H1 (cell line): ENCODE data around the gene SS18. TPM values are rescaled to one million over a fixed set of nuclear protein-coding genes. Genes with fewer than 3 reads are reported as not detected.

Experiments
- CTCF ChIA-PET: fragments of 300-600 bp; sonication (Branson Sonifier 250); formaldehyde crosslinking; loops from one replicate; lab custom pipeline; 2021; ENCODE audit not compliant: partially characterized antibody; lab: Charles Lee
- POLR2A ChIA-PET: fragments of 300-600 bp; sonication (Branson Sonifier 250); formaldehyde crosslinking; loops from one replicate; lab custom pipeline; 2021; ENCODE audit warnings: inconsistent platforms; ENCODE audit not compliant: partially characterized antibody; lab: Charles Lee
- DNase-seq, 2 experiments: peaks; one replicate each; pipeline versions ENCODE4 v3.0.0 to v3.0.0-alpha.2; 2010 to 2022; ENCODE audit warnings: low spot score in 2 of 2, low read depth in 1 of 2, mixed read lengths in 1 of 2
- FAIRE-seq: peaks from 2 replicates; lab custom pipeline; 2011; peaks lifted over from hg19 to GRCh38; lab: Jason Lieb, UNC
- H2AFZ ChIP-seq: 2 replicates; pipeline ENCODE4 v1.8.1; 2012; ENCODE audit warnings: low read length, inconsistent platforms
- H2AK5ac ChIP-seq: 2 replicates; pipeline ENCODE4 v1.6.1; 2013; ENCODE audit warnings: low read depth, low read length
- H2BK120ac ChIP-seq: replicated peaks from 2 replicates; pipeline ENCODE3; 2013; ENCODE audit warnings: low read depth, low read length, inconsistent platforms
- H2BK12ac ChIP-seq: 2 replicates; pipeline ENCODE4 v1.6.1; 2013; ENCODE audit warnings: low read depth, low read length
- H2BK15ac ChIP-seq: 2 replicates; pipeline ENCODE4 v1.6.1; 2013; ENCODE audit warnings: low read length
- H2BK20ac ChIP-seq: 2 replicates; pipeline ENCODE4 v1.6.1; 2013; ENCODE audit warnings: low read length
- H2BK5ac ChIP-seq: 2 replicates; pipeline ENCODE4 v1.6.1; 2013; ENCODE audit warnings: low read depth, low read length
- H3K14ac ChIP-seq: 2 replicates; pipeline ENCODE4 v1.6.1; 2013; ENCODE audit warnings: inconsistent platforms; ENCODE audit not compliant: insufficient read length
- H3K18ac ChIP-seq: 2 replicates; pipeline ENCODE4 v1.6.1; 2013; ENCODE audit warnings: low read length; ENCODE audit errors: extremely low read depth
- H3K23ac ChIP-seq: 2 replicates; pipeline ENCODE4 v1.6.1; 2013; ENCODE audit warnings: inconsistent platforms; ENCODE audit not compliant: insufficient read length
- H3K23me2 ChIP-seq: 2 replicates; pipeline ENCODE4 v1.6.1; 2013; ENCODE audit warnings: low read depth, low read length
- H3K27ac ChIP-seq: 2 replicates; pipeline ENCODE4 v1.6.1; 2011; ENCODE audit warnings: low read depth, low read length, inconsistent platforms
- H3K27me3 ChIP-seq, 4 experiments: replicated peaks in 1 of 4; 1 replicate in 1 of 4; 2 replicates in 3 of 4; pipeline versions ENCODE4 v1.6.1 to v1.8.1; 2011 to 2013; ENCODE audit warnings: low read length in 3 of 4, mild to moderate bottlenecking in 3 of 4, inconsistent platforms in 2 of 4, mixed read lengths in 2 of 4, moderate library complexity in 1 of 4; ENCODE audit not compliant: control insufficient read depth in 3 of 4, insufficient read depth in 3 of 4; ENCODE audit errors: extremely low read depth in 1 of 4
- H3K36me3 ChIP-seq, 4 experiments: 2 replicates each; pipeline versions ENCODE4 v1.6.1 to v1.8.1; 2011 to 2013; ENCODE audit warnings: mild to moderate bottlenecking in 4 of 4, low read length in 3 of 4, moderate library complexity in 2 of 4, control low read depth in 1 of 4, inconsistent platforms in 1 of 4; ENCODE audit not compliant: insufficient read depth in 4 of 4, control insufficient read depth in 2 of 4
- H3K4ac ChIP-seq: replicated peaks from 2 replicates; pipeline ENCODE3; 2013; ENCODE audit warnings: low read length, low read depth, mixed read lengths, inconsistent platforms; ENCODE audit not compliant: insufficient read length
- H3K4me1 ChIP-seq, 4 experiments: replicated peaks in 1 of 4; 1 replicate in 1 of 4; 2 replicates in 3 of 4; pipeline versions ENCODE4 v1.6.1 to v1.8.1; 2011 to 2013; ENCODE audit warnings: low read length in 3 of 4, inconsistent platforms in 2 of 4, mixed read lengths in 1 of 4; ENCODE audit not compliant: insufficient read depth in 4 of 4, control insufficient read depth in 3 of 4
- H3K4me2 ChIP-seq, 2 experiments: 2 replicates each; pipeline versions ENCODE4 v1.6.1 to v1.8.1; 2011 to 2013; ENCODE audit warnings: low read depth in 2 of 2, low read length in 2 of 2, control low read depth in 1 of 2, inconsistent platforms in 1 of 2, mild to moderate bottlenecking in 1 of 2; ENCODE audit not compliant: insufficient read depth in 1 of 2
- H3K4me3 ChIP-seq, 4 experiments: fragments of 200-600, 300-600 bp in 1 of 4; sonication (generic), shearing (Covaris generic), sonication (Bioruptor Twin) in 1 of 4; 2 replicates each; pipeline versions ENCODE4 v1.5.1 to v1.8.1; 2011 to 2016; ENCODE audit warnings: low read length in 4 of 4, low read depth in 3 of 4, control low read depth in 2 of 4, inconsistent platforms in 2 of 4, mild to moderate bottlenecking in 2 of 4, mixed read lengths in 1 of 4, moderate library complexity in 1 of 4; ENCODE audit not compliant: insufficient read depth in 2 of 4; ENCODE audit errors: extremely low read depth in 1 of 4
- H3K56ac ChIP-seq: replicated peaks from 2 replicates; pipeline ENCODE3; 2013; ENCODE audit warnings: low read depth, mild to moderate bottlenecking, mixed read lengths, low read length, inconsistent platforms; ENCODE audit not compliant: insufficient read length
- H3K79me1 ChIP-seq: 2 replicates; pipeline ENCODE4 v1.6.1; 2013; ENCODE audit warnings: low read depth, low read length, control low read depth
- H3K79me2 ChIP-seq, 2 experiments: 2 replicates each; pipeline versions ENCODE4 v1.6.1 to v1.8.1; 2012 to 2013; ENCODE audit warnings: low read length in 2 of 2, mild to moderate bottlenecking in 2 of 2, inconsistent platforms in 1 of 2; ENCODE audit not compliant: insufficient read depth in 2 of 2, control insufficient read depth in 1 of 2
- H3K9ac ChIP-seq, 4 experiments: replicated peaks in 1 of 4; 1 replicate in 1 of 4; 2 replicates in 3 of 4; pipeline versions ENCODE4 v1.6.1 to v1.8.1; 2011 to 2013; ENCODE audit warnings: low read depth in 3 of 4, low read length in 3 of 4, control low read depth in 2 of 4, mild to moderate bottlenecking in 2 of 4, moderate library complexity in 2 of 4, inconsistent platforms in 1 of 4; ENCODE audit errors: extremely low read depth in 1 of 4
- H3K9me3 ChIP-seq, 2 experiments: 2 replicates each; pipeline versions ENCODE4 v1.6.1 to v1.8.1; 2012 to 2013; ENCODE audit warnings: mild to moderate bottlenecking in 2 of 2, moderate library complexity in 2 of 2, control low read depth in 1 of 2, inconsistent platforms in 1 of 2, low read depth in 1 of 2, low read length in 1 of 2, mixed read lengths in 1 of 2; ENCODE audit not compliant: insufficient read depth in 2 of 2
- H4K20me1 ChIP-seq, 2 experiments: replicated peaks in 1 of 2; 2 replicates each; pipeline versions ENCODE3 to v1.8.1; 2011 to 2013; ENCODE audit warnings: inconsistent platforms in 2 of 2, low read length in 2 of 2, mild to moderate bottlenecking in 1 of 2; ENCODE audit not compliant: insufficient read depth in 2 of 2, control insufficient read depth in 1 of 2
- H4K5ac ChIP-seq: 2 replicates; pipeline ENCODE4 v1.6.1; 2013; ENCODE audit warnings: low read length, low read depth, mixed read lengths, inconsistent platforms; ENCODE audit not compliant: insufficient read length
- H4K8ac ChIP-seq: 2 replicates; pipeline ENCODE4 v1.8.0; 2013; ENCODE audit warnings: mild to moderate bottlenecking, moderate library complexity, low read length, inconsistent platforms; ENCODE audit not compliant: insufficient read depth; ENCODE audit errors: extremely low read depth
- H4K91ac ChIP-seq: replicated peaks from 2 replicates; pipeline ENCODE3; 2013; ENCODE audit warnings: low read length, mixed read lengths, inconsistent platforms; ENCODE audit not compliant: insufficient read length
- USF2 ChIP-seq: IDR thresholded peaks from 2 replicates; pipeline ENCODE4 v1.6.1; 2011; ENCODE audit warnings: low read length, improper control_type of control experiment
- WGBS, 2 experiments: shearing (Covaris generic) in 1 of 2; methylation state at CpG; one replicate each; pipeline versions ENCODE4 v1.1.6 to v1.1.7; 2013 to 2015; ENCODE audit warnings: low lambda C conversion rate in 2 of 2, mixed read lengths in 2 of 2, inconsistent platforms in 1 of 2, low coverage in 1 of 2, missing lambda C conversion rate in 1 of 2; ENCODE audit not compliant: insufficient replicate concordance in 2 of 2, insufficient coverage in 1 of 2, insufficient read length in 1 of 2; ENCODE audit errors: extremely low coverage in 1 of 2, missing lambda C conversion rate in 1 of 2; 5-methylcytosine and 5-hydroxymethylcytosine counted together
- polyA plus RNA-seq, 7 experiments: library from polyadenylated mRNA; depleted of rRNA in 3 of 7; stranded (reverse) in 5 of 7; unstranded in 2 of 7; fragments of >200 nt in 5 of 7; fragments of 200-250 nt in 2 of 7; gene quantifications; 1 replicate in 5 of 7; 2 replicates in 1 of 7; 4 replicates in 1 of 7; pipeline versions ENCODE4 v1.2.1 to v1.2.3, GENCODE V29; 2011 to 2013; ENCODE audit warnings: missing spikeins in 2 of 7, mixed read lengths in 2 of 7
- total RNA-seq: library from RNA; stranded (reverse); fragmentation: NEBNext Ultra II Directional; extraction: Animal tissue kit (Norgen Biotek cat#: 25700); gene quantifications from 2 replicates; pipeline ENCODE4 v1.2.1, GENCODE V29; 2021

Gene SS18
- total and polyA plus RNA-seq, 2 of the 8 experiments (the other 6 are each of a cell fraction or from before 2014, with no cell fraction given): 83.5 to 106 TPM

GRCh38 chr18:25982961-25983360, 107.5 kb downstream of the SS18 start:
- H2BK5ac ChIP-seq: no peak overlapping the region
- TF ChIP-seq USF2: no peak

More at GRCh38 chr18:25982961-25983360, 107.5 kb downstream of the SS18 start:
- Histone ChIP-seq H2BK20ac (no peak overlapping the region), H3K79me1 (no peaks in the 10 kb centered on the region), H4K91ac (no peak overlapping the region), H3K4me1 (no peaks in the 10 kb centered on the region), H2BK120ac (no peak overlapping the region), H3K27ac (no peak overlapping the region), H3K9ac (no peak overlapping the region), H2BK15ac (no peak overlapping the region), H3K4ac (no peak overlapping the region), H3K36me3 (no peaks in the 10 kb centered on the region; a peak in 1 of 8 replicates), H3K4me2 (no peak overlapping the region), H3K18ac (no peak overlapping the region), H3K23me2 (no peaks in the 10 kb centered on the region), H3K23ac (no peak overlapping the region), H4K20me1 (no peaks in the 10 kb centered on the region), H3K14ac (no peak overlapping the region), H4K5ac (no peak overlapping the region), H2AFZ (0 out of 2 replicates have a peak overlapping the region, but pooled peaks have one; percentile 43), H3K4me3 (no peak overlapping the region), H3K56ac (no peak overlapping the region), H3K9me3 (no peaks in the 10 kb centered on the region), H3K79me2 (no peaks in the 10 kb centered on the region), H2BK12ac (no peak overlapping the region), H4K8ac (no peak overlapping the region), H2AK5ac (no peak overlapping the region), H3K27me3 (no peaks in the 10 kb centered on the region)
- WGBS, 2 experiments: 92% methylated on average over 3 of the region's 3 CpGs; no CpG with 5 or more reads in 1 of the 2 experiments
- POLR2A ChIA-PET: no interaction called here
- CTCF ChIA-PET: interaction anchor here (0.6 to 1.2 kb wide), 3 partner anchors 9 to 150 kb away, joined by 3 to 4 read pairs (median 3); no protein-coding TSS in a partner anchor
- DNase-seq (no peak), FAIRE-seq (no peak)
